ENCODE measurements around the gene MAP2K1.

DNA sequence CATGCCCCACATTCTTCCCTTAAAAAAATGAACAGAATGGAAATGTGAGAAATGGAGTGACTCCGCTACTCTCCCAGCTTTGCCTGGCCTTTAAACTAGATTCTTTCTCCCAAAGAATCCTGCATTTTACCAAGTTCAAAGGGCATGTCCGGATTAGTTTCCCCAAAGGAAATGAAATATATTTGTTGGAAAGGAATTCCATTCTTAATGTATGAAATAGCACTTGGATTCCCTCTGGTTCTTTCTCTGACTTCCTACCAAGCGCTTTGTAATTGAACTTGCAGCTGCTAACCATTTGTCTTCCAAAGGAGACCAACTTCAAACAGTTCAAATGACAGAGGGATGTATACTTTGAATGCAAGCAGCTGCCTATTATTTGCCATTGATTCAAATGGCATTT is 18.9 kb downstream of the MAP2K1 start:
- TF ChIP-seq CTCF (conservative IDR thresholded peaks at IDR 0.05; ENCODE audit: low read depth, low read length) (no peak), CHD1 (IDR thresholded peaks at IDR 0.05; ENCODE audit: low read depth, low read length) (no peak), RFX5 (IDR thresholded peaks at IDR 0.05; ENCODE audit: low read depth, low read length) (no peak), POLR2A (IDR thresholded peaks at IDR 0.05; ENCODE audit: low read depth, low read length) (no peak), RAD21 (IDR thresholded peaks at IDR 0.05; ENCODE audit: low read length) (no peak), MAZ (IDR thresholded peaks at IDR 0.05; ENCODE audit: borderline replicate concordance, low read depth, low read length) (no peak), BHLHE40 (IDR thresholded peaks at IDR 0.05; ENCODE audit: low read depth, low read length) (no peak), RCOR1 (IDR thresholded peaks at IDR 0.05; ENCODE audit: insufficient replicate concordance, low read length) (no peak), CEBPB (IDR thresholded peaks at IDR 0.05; ENCODE audit: low read depth, low read length) (no peak), FOS (IDR thresholded peaks at IDR 0.05; ENCODE audit: low read depth, low read length) (no peak)

Data from IMR-90 (cell line).